GM21737 (cell line): Measurements from ENCODE around the gene GALK1.

Experiments
- ATAC-seq: cut with Tn5 transposase; IDR thresholded peaks from one replicate; pipeline ENCODE4 v1.9.1; 2021; ENCODE audit warnings: mild to moderate bottlenecking, moderate library complexity; ENCODE audit not compliant: unreplicated experiment

GALK1 gene

DNA sequence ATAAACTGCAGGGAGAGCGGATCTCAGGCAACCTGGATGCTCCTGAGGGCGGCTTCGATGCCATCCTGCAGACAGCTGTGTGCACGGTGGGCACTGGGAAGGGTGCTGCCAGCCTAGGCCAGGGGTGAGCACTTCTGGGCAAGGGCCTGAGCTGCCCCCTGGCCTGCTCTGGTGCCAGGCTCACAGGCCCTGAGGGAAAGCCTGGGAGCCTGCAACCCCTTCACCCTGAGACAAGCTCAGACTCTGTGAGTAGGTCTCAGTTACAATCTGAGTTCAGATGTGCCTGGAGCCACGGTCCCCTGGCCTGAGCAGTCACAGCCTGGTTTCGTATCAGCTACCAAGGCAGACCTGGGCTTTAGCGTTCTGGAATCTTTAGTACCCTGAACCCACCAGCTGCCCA is 35.6 kb downstream of the GALK1 start:
- ATAC-seq: no peak

DNA sequence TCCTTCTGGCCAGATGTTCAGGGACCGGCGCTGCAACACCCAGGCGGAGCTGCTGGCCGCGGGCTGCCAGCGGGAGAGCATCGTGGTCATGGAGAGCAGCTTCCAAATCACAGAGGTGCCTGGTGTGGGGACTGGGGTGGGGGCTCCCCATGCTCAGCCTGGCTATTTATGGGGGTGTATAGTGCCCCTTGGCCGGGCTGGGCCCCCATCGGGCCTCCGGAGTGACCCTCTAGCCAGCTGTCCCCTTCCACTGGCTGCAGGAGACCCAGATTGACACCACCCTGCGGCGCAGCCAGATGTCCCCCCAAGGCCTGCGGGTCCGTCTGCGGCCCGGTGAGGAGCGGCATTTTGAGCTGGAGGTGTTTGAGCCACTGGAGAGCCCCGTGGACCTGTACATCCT is 37.6 kb downstream of the GALK1 start:
- no peak for ATAC-seq

DNA sequence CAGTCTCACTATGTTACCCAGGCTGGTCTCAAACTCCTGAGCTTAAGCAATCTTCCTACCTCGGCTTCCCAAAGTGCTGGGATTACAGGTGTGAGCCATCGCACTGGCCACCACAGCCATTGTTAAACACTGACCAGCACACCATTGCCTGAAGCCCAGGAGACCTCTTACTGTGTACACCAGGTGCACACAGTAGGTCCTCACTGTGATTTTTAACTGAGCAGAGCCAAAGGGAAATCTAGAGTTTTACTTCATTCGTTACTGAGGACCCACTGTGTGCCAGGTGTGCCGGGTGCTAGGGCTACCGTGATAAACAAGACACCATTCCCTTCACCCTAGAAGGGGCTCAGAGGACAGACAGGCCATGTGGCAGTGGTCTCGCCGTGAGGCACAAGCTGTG is 39.5 kb downstream of the GALK1 start:
- ATAC-seq: no peak

DNA sequence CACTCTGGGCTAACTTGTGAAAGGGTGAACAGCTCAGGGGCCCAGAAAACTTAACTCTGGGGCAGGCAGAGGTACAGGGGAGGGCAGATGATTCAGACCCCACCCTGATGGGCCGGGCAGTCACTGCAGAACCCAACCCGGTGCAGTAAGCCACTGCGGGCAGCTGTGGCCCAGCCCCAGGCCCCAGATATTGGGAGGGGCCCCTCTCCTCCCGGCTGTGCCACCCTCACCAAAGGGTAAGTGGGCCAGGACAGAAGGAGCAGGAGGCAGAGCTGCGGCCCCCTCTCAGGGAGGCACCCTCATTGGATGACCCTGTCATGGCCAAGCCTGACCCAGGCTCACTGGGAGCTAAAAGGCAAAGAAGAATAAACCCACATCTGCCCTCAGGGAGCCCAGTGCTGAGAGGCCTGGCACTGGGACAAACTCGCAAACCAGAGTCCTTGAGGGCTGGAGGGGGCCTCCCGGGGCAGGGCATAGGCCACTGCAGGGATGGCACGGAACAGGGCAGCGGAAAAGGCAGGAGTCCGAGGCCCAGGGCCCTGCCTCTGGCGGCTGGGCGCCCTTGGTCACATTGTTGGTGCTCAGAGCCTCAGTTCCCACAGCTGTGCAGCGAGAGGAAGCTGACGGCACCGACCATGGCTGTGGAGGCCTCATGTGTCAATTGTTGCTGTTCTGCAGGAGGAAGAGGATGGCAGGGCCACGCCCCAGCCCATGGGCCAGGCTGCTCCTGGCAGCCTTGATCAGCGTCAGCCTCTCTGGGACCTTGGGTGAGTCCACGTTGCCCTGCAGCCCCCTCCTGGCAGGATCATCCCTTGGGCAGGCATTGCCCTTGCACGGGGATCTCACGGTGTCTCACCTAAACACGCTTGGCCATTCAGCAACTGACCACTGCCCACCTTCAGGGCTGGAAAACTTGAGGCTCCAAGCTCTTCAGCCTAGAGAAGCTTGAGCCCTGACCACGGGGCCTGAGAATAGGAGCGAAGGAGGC is 40.7 kb downstream of the GALK1 start:
- no peak for ATAC-seq

DNA sequence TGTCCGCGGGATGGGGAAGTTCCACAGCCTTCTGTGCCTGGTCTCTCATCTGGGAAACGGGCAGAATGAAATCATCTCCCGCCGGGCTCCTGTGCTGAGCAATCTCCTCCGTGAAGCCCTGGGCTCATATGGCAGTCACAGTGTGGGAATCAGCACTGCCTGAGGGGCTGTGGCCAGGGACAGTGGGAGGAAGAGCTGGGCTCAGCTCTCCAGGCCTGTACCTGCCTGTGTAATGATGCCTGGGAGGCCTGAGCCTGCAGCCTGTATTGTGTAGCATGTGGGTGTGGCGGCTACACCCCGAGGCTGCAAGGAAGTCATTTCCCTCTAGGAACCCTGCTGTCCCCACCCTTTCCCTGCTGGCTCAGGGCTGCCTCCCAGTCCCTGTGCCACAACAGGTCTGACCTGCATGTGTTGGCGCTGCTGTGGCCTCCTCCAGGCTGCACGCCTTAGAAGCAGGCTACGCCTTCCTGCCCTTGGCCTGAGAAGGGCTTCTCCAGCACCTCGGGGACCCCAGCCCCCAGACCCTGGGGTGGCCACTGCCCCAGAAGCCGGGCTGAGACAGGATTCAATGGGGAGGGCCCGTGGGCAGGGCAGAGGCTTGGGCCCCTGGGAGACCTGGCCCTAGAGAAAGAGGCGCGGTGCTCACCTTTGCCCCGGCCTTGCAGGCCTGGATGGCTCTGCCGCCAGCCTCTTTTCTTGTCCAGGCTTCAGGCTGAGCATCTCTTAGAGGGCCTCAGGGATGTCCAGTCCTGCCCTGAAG is 41.6 kb downstream of the GALK1 start:
- ATAC-seq: no peak

DNA sequence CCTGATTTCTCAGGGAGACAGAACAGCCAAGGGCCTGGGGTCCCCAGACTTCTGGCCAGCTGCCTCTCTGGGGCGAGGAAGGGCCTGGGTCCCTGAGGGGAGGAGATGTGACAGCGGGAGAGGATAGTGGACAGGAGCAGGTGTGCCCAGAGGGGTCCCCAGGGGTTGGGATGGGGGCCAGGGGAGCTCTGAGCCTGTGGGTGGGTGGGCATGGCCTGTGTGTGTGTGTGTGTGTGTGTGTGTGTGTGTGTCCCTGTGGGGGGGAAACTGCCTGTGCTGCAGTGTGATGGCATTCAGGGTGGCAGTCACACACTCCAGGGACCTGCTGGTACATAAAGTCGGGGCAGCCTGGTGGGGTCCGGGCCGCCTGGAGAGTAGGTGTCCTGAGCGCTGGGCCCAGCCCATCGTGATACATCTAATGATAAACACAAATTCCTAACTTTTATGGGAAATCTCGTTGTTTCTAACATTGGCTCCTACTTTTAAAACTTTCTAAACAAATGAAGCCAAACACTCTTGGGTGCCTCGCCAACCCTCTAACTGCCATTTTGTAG is 42.4 kb downstream of the GALK1 start:
- ATAC-seq: no peak

DNA sequence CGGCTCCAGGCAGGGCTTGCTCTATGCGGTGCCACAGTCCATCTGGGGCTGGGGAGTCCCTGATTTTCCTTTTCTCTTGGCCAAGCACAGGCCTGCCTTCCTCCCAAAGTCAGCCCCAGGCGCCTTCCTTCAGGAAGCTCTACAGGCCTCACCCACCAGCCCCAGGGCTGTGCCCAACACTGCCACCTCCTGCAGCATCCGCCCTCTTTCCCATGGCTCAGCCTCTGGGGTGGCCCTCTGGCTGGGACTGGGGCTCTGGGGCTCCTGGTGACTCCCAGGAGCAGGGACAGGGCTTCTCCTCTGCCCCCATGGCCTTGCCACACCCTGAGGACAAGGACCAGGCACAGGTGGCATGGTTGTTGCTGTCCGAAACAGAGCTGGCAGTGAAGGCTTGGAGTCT is 42.9 kb downstream of the GALK1 start:
- ATAC-seq: no peak

DNA sequence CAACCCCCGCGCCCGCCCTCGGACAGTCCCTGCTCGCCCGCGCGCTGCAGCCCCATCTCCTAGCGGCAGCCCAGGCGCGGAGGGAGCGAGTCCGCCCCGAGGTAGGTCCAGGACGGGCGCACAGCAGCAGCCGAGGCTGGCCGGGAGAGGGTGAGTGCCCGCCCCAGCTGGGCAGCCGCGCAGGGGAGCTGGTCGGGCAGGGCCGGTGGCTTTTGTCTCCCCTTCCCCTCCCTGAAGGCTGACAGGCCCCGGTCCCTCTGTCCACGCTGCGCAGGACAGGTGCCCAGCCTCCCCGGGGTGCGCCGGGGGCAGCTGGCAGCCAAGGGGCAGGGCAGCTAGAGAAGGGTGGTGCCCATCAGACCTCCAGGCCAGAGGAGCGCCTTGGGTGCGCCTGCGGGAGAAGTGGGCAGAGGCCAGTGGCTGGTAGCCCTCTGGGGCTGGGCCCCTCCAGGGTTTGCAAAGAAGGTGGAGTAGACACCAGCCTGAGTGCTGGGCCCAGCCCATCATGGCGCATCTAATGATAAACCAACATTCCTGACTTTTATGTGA is 43.5 kb downstream of the GALK1 start:
- no peak for ATAC-seq

DNA sequence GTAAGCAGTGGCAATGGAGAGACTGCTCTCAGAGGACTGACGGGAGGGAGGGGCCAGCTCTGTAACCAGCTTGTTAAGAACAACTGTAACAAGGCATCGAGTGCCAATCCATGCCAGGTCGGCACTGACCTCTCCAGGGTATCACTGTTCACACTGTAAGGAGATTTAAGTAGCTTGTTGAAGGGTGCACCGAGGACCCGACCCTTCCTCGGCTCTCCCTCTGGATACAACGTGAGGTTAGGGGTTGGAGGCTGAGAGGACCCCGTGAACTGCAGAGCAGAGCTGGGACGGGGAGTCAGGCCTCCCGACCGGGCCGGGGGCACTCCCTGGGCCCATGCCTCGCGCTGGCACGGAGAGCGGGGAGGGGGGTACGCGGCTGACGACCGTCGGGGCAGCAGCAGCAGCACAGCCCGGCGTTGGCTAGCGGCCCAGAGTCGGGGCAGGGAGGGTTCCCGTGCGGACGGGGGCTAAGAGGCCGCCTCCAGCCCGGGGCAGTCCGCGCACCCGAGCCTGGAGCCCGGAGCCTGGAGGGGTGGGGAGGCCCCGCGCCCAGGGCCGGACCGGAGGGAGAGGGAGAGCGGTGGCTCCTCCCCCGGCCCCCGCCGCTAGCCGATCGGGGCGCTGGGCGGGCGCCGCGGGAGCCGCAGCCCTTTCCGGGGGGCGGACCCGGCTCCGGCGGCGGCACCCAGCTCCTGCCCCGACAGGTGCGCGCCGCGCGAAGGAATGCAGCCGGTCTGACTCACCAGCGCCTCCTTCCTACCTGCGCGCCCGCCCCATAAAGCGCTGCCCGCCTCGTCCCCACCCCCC is 44.1 kb downstream of the GALK1 start, which contains the start of gene ITGB4:
Gene ITGB4, plus strand, starts transcription at position 804 of the 807 bp plus-strand sequence. CDS start 3,245 bp downstream, outside the sequence.
- peak; percentile 64 for ATAC-seq

DNA sequence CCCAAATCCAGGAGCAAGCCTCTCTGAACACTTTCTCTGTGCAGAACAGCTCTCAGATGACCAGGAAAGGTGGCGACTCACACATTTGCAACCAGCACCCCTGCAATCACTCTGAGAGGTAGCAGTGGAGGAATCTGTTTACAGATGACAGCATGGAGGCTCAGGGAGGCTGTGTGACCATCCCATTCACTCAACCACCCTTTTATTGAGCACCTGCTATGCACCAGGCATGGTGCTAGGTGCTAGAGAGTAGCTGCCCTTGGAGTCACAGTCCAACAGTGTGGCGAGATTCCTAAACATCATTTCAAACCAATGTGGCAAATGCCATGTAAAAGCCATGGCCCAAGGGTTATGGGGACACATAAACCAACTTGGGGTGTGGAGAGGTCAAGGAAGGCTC is 45.3 kb downstream of the GALK1 start:
- no peak for ATAC-seq

DNA sequence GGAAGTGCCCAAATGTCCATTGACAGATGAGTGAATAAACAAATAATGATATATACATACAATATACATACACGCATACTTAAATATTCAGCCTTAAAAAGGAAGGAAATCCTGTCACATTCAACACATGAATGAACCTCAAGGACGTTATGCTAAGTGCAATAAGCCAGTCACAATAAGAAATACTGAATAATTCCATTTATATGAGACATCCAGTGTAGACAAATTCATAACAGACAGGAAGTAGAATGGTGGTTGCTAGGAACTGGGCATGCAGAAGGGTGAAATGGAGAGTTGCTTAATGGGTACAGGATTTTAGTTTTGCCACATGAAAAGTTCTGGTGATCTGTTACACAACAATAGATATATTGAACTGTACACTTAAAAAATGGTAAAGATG is 52.5 kb downstream of the GALK1 start:
- ATAC-seq: no peak
